Activated CD4-positive, alpha-beta T cell treated with anti-CD3 and anti-CD28 coated beads, Interleukin-2, Interleukin-4, amounts not matched to agents 100 ng/mL and 50 ng/mL, durations not matched to agents 16 hours and 8 hours (primary cell): ENCODE results near the gene SLC26A1.

Experiments
- DNase-seq: peaks from one replicate; pipeline ENCODE4 v3.0.0-alpha.2; 2020; ENCODE audit warnings: low spot score

Gene SLC26A1

GRCh38 chr4:965048-965765 is 28.0 kb downstream of the SLC26A1 start:
- no peak for DNase-seq

GRCh38 chr4:964346-965025 is 28.7 kb downstream of the SLC26A1 start:
- no peak for DNase-seq

GRCh38 chr4:963276-964225 is 29.7 kb downstream of the SLC26A1 start:
- DNase-seq: no peak

GRCh38 chr4:962231-963208 is 30.7 kb downstream of the SLC26A1 start:
- DNase-seq: no peak

GRCh38 chr4:961351-962230 is 31.6 kb downstream of the SLC26A1 start:
- DNase-seq: no peak

GRCh38 chr4:960636-961350 is 32.4 kb downstream of the SLC26A1 start:
- DNase-seq: no peak

GRCh38 chr4:960140-960635 is 33.0 kb downstream of the SLC26A1 start:
- DNase-seq: no peak

GRCh38 chr4:959338-960139 is 33.7 kb downstream of the SLC26A1 start:
- no peak for DNase-seq

GRCh38 chr4:958696-959337 is 34.4 kb downstream of the SLC26A1 start:
- no peak for DNase-seq

GRCh38 chr4:958314-958665 is 34.9 kb downstream of the SLC26A1 start:
- no peak for DNase-seq

- DNase-seq: no peak
These were observed 35.5 kb downstream of the SLC26A1 start for GRCh38 chr4:957581-958313.

- DNase-seq: no peak
These were observed 36.0 kb downstream of the SLC26A1 start for GRCh38 chr4:957231-957580.

GRCh38 chr4:956531-957230 is 36.5 kb downstream of the SLC26A1 start:
- no peak for DNase-seq

- DNase-seq: no peak
These were observed 37.2 kb downstream of the SLC26A1 start for GRCh38 chr4:955931-956381.

GRCh38 chr4:955161-955921 is 37.9 kb downstream of the SLC26A1 start:
- DNase-seq: no peak
